HepG2 (cell line): ENCODE results near the gene SOX12. TPM values are rescaled to one million over a fixed set of nuclear protein-coding genes. Genes with fewer than 3 reads are reported as not detected.

Experiments
- AGO2 ChIP-seq: fragments of 200-400 bp; formaldehyde crosslinking; optimal IDR thresholded peaks from 2 replicates; pipeline ENCODE3; 2017; ENCODE audit warnings: mild to moderate bottlenecking, low read depth, low read length, moderate library complexity
- HDAC1 ChIP-seq: sonication (generic); formaldehyde crosslinking; IDR thresholded peaks from 2 replicates; pipeline ENCODE4 v1.5.1; 2020; ENCODE audit warnings: mild to moderate bottlenecking, missing genetic modification reagents
- MAFF ChIP-seq: IDR thresholded peaks from 2 replicates; pipeline ENCODE4 v1.6.1; 2011; ENCODE audit warnings: low read depth, low read length, improper control_type of control experiment
- MLLT10 ChIP-seq: sonication (generic); formaldehyde crosslinking; IDR thresholded peaks from 2 replicates; pipeline ENCODE4 v1.4.0; 2020; ENCODE audit warnings: missing genetic modification reagents
- PCBP1 ChIP-seq: fragments of 200-400 bp; formaldehyde crosslinking; IDR thresholded peaks from 2 replicates; pipeline ENCODE4 v1.6.1; 2017; ENCODE audit warnings: mild to moderate bottlenecking, low read depth, low read length, borderline replicate concordance
- SOX6 ChIP-seq, 2 experiments: fragments of 450-650 bp in 1 of 2; sonication (generic) in 1 of 2; formaldehyde crosslinking in 1 of 2; IDR thresholded peaks; 2 replicates each; pipeline versions ENCODE4 v1.4.0 to v1.6.1; 2017 to 2020; ENCODE audit warnings: antibody characterized with exemption in 1 of 2, mild to moderate bottlenecking in 1 of 2, missing genetic modification reagents in 1 of 2
- SRY ChIP-seq: sonication (generic); formaldehyde crosslinking; IDR thresholded peaks from 2 replicates; pipeline ENCODE4 v1.8.0; 2022; ENCODE audit warnings: mild to moderate bottlenecking, missing genetic modification reagents
- SYNCRIP ChIP-seq: fragments of 200-400 bp; formaldehyde crosslinking; IDR thresholded peaks from 2 replicates; pipeline ENCODE4 v1.6.1; 2018; ENCODE audit warnings: mild to moderate bottlenecking, low read depth, low read length; ENCODE audit not compliant: insufficient read depth
- ZNF235 ChIP-seq: sonication (generic); formaldehyde crosslinking; IDR thresholded peaks from 2 replicates; pipeline ENCODE4 v1.8.1; 2023; ENCODE audit warnings: mild to moderate bottlenecking, missing genetic modification reagents, borderline replicate concordance
- ZNF282 ChIP-seq: fragments of 450-650 bp; IDR thresholded peaks from 2 replicates; pipeline ENCODE4 v1.6.1; 2018; ENCODE audit not compliant: partially characterized antibody
- ZNF782 ChIP-seq: sonication (generic); formaldehyde crosslinking; IDR thresholded peaks from 2 replicates; pipeline ENCODE4 v1.4.0; 2020; ENCODE audit warnings: missing genetic modification reagents, mild to moderate bottlenecking, borderline replicate concordance
- ZNF878 ChIP-seq: sonication (generic); formaldehyde crosslinking; IDR thresholded peaks from 2 replicates; pipeline ENCODE4 v1.8.1; 2023; ENCODE audit warnings: mild to moderate bottlenecking, missing genetic modification reagents, moderate library complexity
- ZSCAN29 ChIP-seq: sonication (generic); formaldehyde crosslinking; conservative IDR thresholded peaks from 2 replicates; pipeline ENCODE4 v1.4.0; 2020; ENCODE audit warnings: mild to moderate bottlenecking, missing genetic modification reagents
- polyA plus RNA-seq, 8 experiments: library from polyadenylated mRNA; depleted of rRNA in 3 of 8; stranded (reverse) in 7 of 8; unstranded in 1 of 8; fragments of >200 nt; fragmentation: Illumina TruSeq in 4 of 8; extraction: Trizol in 4 of 8; gene quantifications; 2 replicates each; pipeline versions ENCODE4 v1.2.1 to v1.2.3, GENCODE V29; 2011 to 2016; ENCODE audit warnings: low read depth in 4 of 8, missing spikeins in 1 of 8, mixed read lengths in 1 of 8; ENCODE audit not compliant: insufficient read depth in 1 of 8
- total RNA-seq, 5 experiments: library from RNA; depleted of rRNA; stranded (reverse); fragments of >200 nt; fragmentation: Illumina TruSeq; extraction: Trizol; gene quantifications; 2 replicates each; pipeline ENCODE4 v1.2.3, GENCODE V29; 2016; ENCODE audit warnings: low read depth in 1 of 5
- TF ChIP-seq, protein P1 (sequence below), 2 experiments: fragments of 450-650 bp in 1 of 2; sonication (generic) in 1 of 2; formaldehyde crosslinking in 1 of 2; IDR thresholded peaks; 2 replicates each; pipeline versions ENCODE4 v1.6.1 to v1.8.0; 2016 to 2022; ENCODE audit warnings: antibody characterized with exemption in 1 of 2, mild to moderate bottlenecking in 1 of 2, missing genetic modification reagents in 1 of 2
- TF ChIP-seq, protein P2 (sequence below): fragments of 450-650 bp; IDR thresholded peaks from 2 replicates; pipeline ENCODE4 v1.6.1; 2016

SOX12 gene
- total and polyA plus RNA-seq, 2 of the 13 experiments (the other 11 are each of a cell fraction or from before 2014, with no cell fraction given) = 10.0 to 18.7 TPM

DNA sequence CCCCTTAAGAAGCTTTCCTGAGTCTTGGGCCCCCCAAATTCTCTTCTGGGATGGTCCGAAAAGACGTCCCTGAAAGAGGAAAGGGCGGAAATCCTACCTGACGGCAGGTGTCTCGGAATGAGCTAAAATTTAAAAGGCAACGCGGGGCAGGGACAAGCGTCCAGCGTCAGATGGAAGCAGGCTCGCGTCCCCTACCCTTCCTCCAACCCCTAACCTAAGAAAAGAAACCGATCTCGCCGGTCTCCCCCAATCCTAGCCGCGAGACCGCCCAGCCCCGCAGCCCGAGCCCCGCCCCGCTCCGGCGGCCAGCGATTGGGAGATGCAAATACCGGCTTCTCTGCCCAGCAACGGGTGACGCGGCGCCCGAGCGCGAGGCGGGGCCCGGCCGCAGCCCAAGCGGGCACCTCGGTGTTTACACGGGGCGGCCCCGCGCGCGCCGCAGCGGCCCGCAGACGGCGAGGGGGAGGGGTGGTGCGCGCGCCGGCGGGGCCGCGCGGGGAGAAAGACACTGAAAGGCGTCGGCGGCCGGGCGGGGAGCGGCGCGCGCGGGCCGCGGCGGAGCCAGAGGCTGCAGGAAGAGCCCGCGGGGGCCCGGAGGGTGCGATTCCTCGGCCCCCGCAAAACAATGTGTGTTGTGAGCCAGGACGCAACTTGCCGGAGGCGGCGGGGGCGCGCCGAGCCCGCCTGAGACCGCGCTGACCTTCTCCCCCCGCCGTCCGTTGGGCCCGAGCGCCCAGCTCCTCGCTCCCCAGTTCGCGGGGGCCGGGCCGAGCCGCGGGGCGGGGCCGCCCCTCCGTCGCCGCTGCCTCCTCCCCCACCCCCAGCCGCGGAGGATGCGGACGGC lies at the start of gene SOX12 (continued):
- TF ChIP-seq, protein P1, sequence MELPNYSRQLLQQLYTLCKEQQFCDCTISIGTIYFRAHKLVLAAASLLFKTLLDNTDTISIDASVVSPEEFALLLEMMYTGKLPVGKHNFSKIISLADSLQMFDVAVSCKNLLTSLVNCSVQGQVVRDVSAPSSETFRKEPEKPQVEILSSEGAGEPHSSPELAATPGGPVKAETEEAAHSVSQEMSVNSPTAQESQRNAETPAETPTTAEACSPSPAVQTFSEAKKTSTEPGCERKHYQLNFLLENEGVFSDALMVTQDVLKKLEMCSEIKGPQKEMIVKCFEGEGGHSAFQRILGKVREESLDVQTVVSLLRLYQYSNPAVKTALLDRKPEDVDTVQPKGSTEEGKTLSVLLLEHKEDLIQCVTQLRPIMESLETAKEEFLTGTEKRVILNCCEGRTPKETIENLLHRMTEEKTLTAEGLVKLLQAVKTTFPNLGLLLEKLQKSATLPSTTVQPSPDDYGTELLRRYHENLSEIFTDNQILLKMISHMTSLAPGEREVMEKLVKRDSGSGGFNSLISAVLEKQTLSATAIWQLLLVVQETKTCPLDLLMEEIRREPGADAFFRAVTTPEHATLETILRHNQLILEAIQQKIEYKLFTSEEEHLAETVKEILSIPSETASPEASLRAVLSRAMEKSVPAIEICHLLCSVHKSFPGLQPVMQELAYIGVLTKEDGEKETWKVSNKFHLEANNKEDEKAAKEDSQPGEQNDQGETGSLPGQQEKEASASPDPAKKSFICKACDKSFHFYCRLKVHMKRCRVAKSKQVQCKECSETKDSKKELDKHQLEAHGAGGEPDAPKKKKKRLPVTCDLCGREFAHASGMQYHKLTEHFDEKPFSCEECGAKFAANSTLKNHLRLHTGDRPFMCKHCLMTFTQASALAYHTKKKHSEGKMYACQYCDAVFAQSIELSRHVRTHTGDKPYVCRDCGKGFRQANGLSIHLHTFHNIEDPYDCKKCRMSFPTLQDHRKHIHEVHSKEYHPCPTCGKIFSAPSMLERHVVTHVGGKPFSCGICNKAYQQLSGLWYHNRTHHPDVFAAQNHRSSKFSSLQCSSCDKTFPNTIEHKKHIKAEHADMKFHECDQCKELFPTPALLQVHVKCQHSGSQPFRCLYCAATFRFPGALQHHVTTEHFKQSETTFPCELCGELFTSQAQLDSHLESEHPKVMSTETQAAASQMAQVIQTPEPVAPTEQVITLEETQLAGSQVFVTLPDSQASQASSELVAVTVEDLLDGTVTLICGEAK (IDR thresholded peaks at IDR 0.05) = no peak
- TF ChIP-seq, protein P1 (CRISPR knock-in tag; IDR thresholded peaks at IDR 0.05) = no peak
- TF ChIP-seq AGO2 (peak; percentile 90), SOX6 (IDR thresholded peaks at IDR 0.05) (no peak), SOX6 (CRISPR knock-in tag; IDR thresholded peaks at IDR 0.05) (peak; percentile 7; the same call in 1 of the 2 replicates), ZNF878 (CRISPR knock-in tag) (0 out of 2 replicates have a peak, but pooled peaks have one; percentile 16), ZSCAN29 (CRISPR knock-in tag) (0 out of 2 replicates have a peak, but pooled peaks have one; percentile 3), MAFF (no peak), MLLT10 (no peak), ZNF282 (no peak), SYNCRIP (no peak), SRY (no peak), PCBP1 (0 out of 2 replicates have a peak, but pooled peaks have one; percentile 38), ZNF782 (CRISPR knock-in tag) (no peak; the same call in 1 of the 2 replicates), ZNF235 (CRISPR knock-in tag) (no peak), HDAC1 (CRISPR knock-in tag) (no peak)
- TF ChIP-seq, protein P2, sequence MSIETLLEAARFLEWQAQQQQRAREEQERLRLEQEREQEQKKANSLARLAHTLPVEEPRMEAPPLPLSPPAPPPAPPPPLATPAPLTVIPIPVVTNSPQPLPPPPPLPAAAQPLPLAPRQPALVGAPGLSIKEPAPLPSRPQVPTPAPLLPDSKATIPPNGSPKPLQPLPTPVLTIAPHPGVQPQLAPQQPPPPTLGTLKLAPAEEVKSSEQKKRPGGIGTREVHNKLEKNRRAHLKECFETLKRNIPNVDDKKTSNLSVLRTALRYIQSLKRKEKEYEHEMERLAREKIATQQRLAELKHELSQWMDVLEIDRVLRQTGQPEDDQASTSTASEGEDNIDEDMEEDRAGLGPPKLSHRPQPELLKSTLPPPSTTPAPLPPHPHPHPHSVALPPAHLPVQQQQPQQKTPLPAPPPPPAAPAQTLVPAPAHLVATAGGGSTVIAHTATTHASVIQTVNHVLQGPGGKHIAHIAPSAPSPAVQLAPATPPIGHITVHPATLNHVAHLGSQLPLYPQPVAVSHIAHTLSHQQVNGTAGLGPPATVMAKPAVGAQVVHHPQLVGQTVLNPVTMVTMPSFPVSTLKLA = no peak
